SK-N-SH (cell line): Measurements from ENCODE around the gene FKBP11. TPM values are rescaled to one million over a fixed set of nuclear protein-coding genes. Genes with fewer than 3 reads are reported as not detected.

Experiments used
- CTCF ChIA-PET: fragments of 300-600, 350-600 bp; formaldehyde crosslinking; extraction: SDS; loops from one replicate; lab custom pipeline; 2021; lab: Yijun Ruan, JAX
- POLR2A ChIA-PET: fragments of 350-600 bp; sonication (Branson Sonifier 250); formaldehyde crosslinking; extraction: SDS; loops from one replicate; lab custom pipeline; 2020; ENCODE audit warnings: antibody characterized with exemption, inconsistent platforms; lab: Yijun Ruan, JAX
- DNase-seq: peaks from one replicate; pipeline ENCODE4 v3.0.0; 2012
- H2AFZ ChIP-seq: fragments of 200-600 bp; sonication (generic); 2 replicates; pipeline ENCODE4 v1.8.1; 2016; ENCODE audit warnings: antibody characterized with exemption, mild to moderate bottlenecking, low read depth
- H3F3A ChIP-seq: fragments of 200-600 bp; sonication (generic); replicated peaks from 2 replicates; pipeline ENCODE3; 2016; ENCODE audit warnings: antibody characterized with exemption, mild to moderate bottlenecking; ENCODE audit not compliant: insufficient read depth
- H3K27ac ChIP-seq, 2 experiments: fragments of 200-500 bp in 1 of 2; fragments of 200-600 bp in 1 of 2; sonication (Bioruptor generic) in 1 of 2; sonication (generic), shearing (Covaris generic) in 1 of 2; 2 replicates each; pipeline versions ENCODE4 v1.5.1 to v1.6.1; 2014 to 2016; ENCODE audit warnings: low read depth in 2 of 2, inconsistent platforms in 1 of 2, low read length in 1 of 2, mild to moderate bottlenecking in 1 of 2, mixed read lengths in 1 of 2
- H3K27me3 ChIP-seq: fragments of 200-600 bp; sonication (generic), shearing (Covaris generic); 2 replicates; pipeline ENCODE4 v1.6.1; 2016; ENCODE audit warnings: mixed run types; ENCODE audit not compliant: insufficient read depth
- H3K36me3 ChIP-seq, 2 experiments: fragments of 200-500 bp in 1 of 2; fragments of 200-600 bp in 1 of 2; sonication (Bioruptor generic) in 1 of 2; sonication (generic) in 1 of 2; replicated peaks in 1 of 2; 2 replicates each; pipeline versions ENCODE3 to v1.5.1; 2014 to 2016; ENCODE audit warnings: low read length in 1 of 2, mild to moderate bottlenecking in 1 of 2; ENCODE audit not compliant: insufficient read depth in 2 of 2, control insufficient read depth in 1 of 2
- H3K4me1 ChIP-seq, 2 experiments: fragments of 200-500 bp in 1 of 2; fragments of 200-600 bp in 1 of 2; sonication (Bioruptor generic) in 1 of 2; sonication (generic), shearing (Covaris generic) in 1 of 2; 2 replicates each; pipeline versions ENCODE4 v1.5.1 to v1.6.1; 2014 to 2016; ENCODE audit warnings: low read depth in 1 of 2, low read length in 1 of 2, mixed run types in 1 of 2; ENCODE audit not compliant: insufficient read depth in 2 of 2, control insufficient read depth in 1 of 2
- H3K4me2 ChIP-seq: fragments of 200-600 bp; sonication (generic), shearing (Covaris generic); 2 replicates; pipeline ENCODE4 v1.6.1; 2017; ENCODE audit warnings: mixed run types
- H3K4me3 ChIP-seq, 2 experiments: fragments of 200-500 bp in 1 of 2; fragments of 200-600 bp in 1 of 2; sonication (Bioruptor generic) in 1 of 2; sonication (generic), shearing (Covaris generic) in 1 of 2; 2 replicates each; pipeline versions ENCODE4 v1.5.1 to v1.8.1; 2014 to 2016; ENCODE audit warnings: low read depth in 2 of 2, inconsistent platforms in 1 of 2, low read length in 1 of 2, mild to moderate bottlenecking in 1 of 2, mixed read lengths in 1 of 2, moderate library complexity in 1 of 2
- H3K79me2 ChIP-seq: fragments of 200-600 bp; sonication (generic); 2 replicates; pipeline ENCODE4 v1.8.1; 2017; ENCODE audit warnings: mild to moderate bottlenecking; ENCODE audit not compliant: insufficient read depth
- H3K9ac ChIP-seq: fragments of 200-600 bp; sonication (generic); 2 replicates; pipeline ENCODE4 v1.6.1; 2017; ENCODE audit warnings: mixed run types
- H3K9me2 ChIP-seq: fragments of 200-600 bp; sonication (generic); 2 replicates; pipeline ENCODE4 v1.6.1; 2017; ENCODE audit warnings: mixed run types
- H3K9me3 ChIP-seq: fragments of 200-600 bp; sonication (generic); 2 replicates; pipeline ENCODE4 v1.6.1; 2017; ENCODE audit warnings: mixed run types, mild to moderate bottlenecking, moderate library complexity
- H4K20me1 ChIP-seq: fragments of 200-600 bp; sonication (generic); 2 replicates; pipeline ENCODE4 v1.6.1; 2017; ENCODE audit warnings: mild to moderate bottlenecking, mixed run types; ENCODE audit not compliant: insufficient read depth
- CHD2 ChIP-seq: fragments of 150-350 bp; IDR thresholded peaks from 2 replicates; pipeline ENCODE4 v1.6.1; 2018; ENCODE audit warnings: low read length; ENCODE audit not compliant: partially characterized antibody
- ELF1 ChIP-seq: IDR thresholded peaks from 2 replicates; pipeline ENCODE4 v1.4.0; 2012
- EZH2phosphoT487 ChIP-seq: fragments of 200-600 bp; sonication (generic); IDR thresholded peaks from 2 replicates; pipeline ENCODE4 v1.6.1; 2017; ENCODE audit warnings: low read depth, mixed run types, mild to moderate bottlenecking, antibody characterized with exemption, moderate library complexity, borderline replicate concordance
- JUND ChIP-seq: IDR thresholded peaks from 2 replicates; pipeline ENCODE4 v1.4.0; 2012
- NRF1 ChIP-seq: IDR thresholded peaks from 2 replicates; pipeline ENCODE4 v1.6.1; 2012; ENCODE audit warnings: low read depth, mild to moderate bottlenecking, low read length
- RAD21 ChIP-seq: IDR thresholded peaks from 2 replicates; pipeline ENCODE4 v1.6.1; 2012; ENCODE audit warnings: mild to moderate bottlenecking, low read length
- RCOR1 ChIP-seq: fragments of 150-350 bp; IDR thresholded peaks from 2 replicates; pipeline ENCODE4 v1.6.1; 2017; ENCODE audit warnings: antibody characterized with exemption, low read length
- RXRA ChIP-seq: IDR thresholded peaks from 2 replicates; pipeline ENCODE4 v1.4.0; 2012; ENCODE audit warnings: low read depth, mild to moderate bottlenecking, borderline replicate concordance
- SIN3A ChIP-seq: IDR thresholded peaks from 2 replicates; pipeline ENCODE4 v1.6.1; 2012; ENCODE audit warnings: low read depth, mild to moderate bottlenecking, low read length, moderate library complexity, borderline replicate concordance
- TAF1 ChIP-seq: IDR thresholded peaks from 2 replicates; pipeline ENCODE4 v1.6.1; 2012; ENCODE audit warnings: low read depth, mild to moderate bottlenecking, low read length, moderate library complexity, borderline replicate concordance
- TEAD4 ChIP-seq: IDR thresholded peaks from 2 replicates; pipeline ENCODE4 v1.4.0; 2012; ENCODE audit warnings: mild to moderate bottlenecking, borderline replicate concordance; ENCODE audit not compliant: insufficient read depth
- WGBS: methylation state at CpG from one replicate; pipeline ENCODE4 v1.1.6; 2017; ENCODE audit warnings: low lambda C conversion rate; 5-methylcytosine and 5-hydroxymethylcytosine counted together
- polyA plus RNA-seq, 3 experiments: library from polyadenylated mRNA; depleted of rRNA; stranded (reverse); fragments of >200 nt; gene quantifications; 2 replicates each; pipeline ENCODE4 v1.2.3, GENCODE V29; 2012
- TF ChIP-seq, protein P1 (sequence below): IDR thresholded peaks from 2 replicates; pipeline ENCODE4 v1.4.0; 2012; ENCODE audit warnings: low read depth, borderline replicate concordance
- TF ChIP-seq, protein P2 (sequence below): fragments of 150-350 bp; IDR thresholded peaks from 2 replicates; pipeline ENCODE4 v1.6.1; 2017; ENCODE audit warnings: antibody characterized with exemption, low read length, low read depth, borderline replicate concordance
- TF ChIP-seq, protein P3 (sequence below): fragments of 200-600 bp; sonication (generic); IDR thresholded peaks from 2 replicates; pipeline ENCODE4 v1.6.1; 2017; ENCODE audit warnings: antibody characterized with exemption, mild to moderate bottlenecking, moderate library complexity
- TF ChIP-seq, protein P4 (sequence below): IDR thresholded peaks from 2 replicates; pipeline ENCODE4 v1.4.0; 2012; ENCODE audit warnings: low read depth, borderline replicate concordance

FKBP11 gene
- polyA plus RNA-seq, 1 of the 3 experiments (the other 2 are of a cell fraction): 28.5 TPM

- DNase-seq: no peak
- no peak overlapping the region for H2AFZ ChIP-seq
- TF ChIP-seq NRF1: no peak
- TF ChIP-seq CHD2: no peak
- no peak for TF ChIP-seq RXRA
- no peak for TF ChIP-seq ELF1
- no peak for TF ChIP-seq RCOR1
- TF ChIP-seq RAD21: no peak
- TF ChIP-seq, protein P1, sequence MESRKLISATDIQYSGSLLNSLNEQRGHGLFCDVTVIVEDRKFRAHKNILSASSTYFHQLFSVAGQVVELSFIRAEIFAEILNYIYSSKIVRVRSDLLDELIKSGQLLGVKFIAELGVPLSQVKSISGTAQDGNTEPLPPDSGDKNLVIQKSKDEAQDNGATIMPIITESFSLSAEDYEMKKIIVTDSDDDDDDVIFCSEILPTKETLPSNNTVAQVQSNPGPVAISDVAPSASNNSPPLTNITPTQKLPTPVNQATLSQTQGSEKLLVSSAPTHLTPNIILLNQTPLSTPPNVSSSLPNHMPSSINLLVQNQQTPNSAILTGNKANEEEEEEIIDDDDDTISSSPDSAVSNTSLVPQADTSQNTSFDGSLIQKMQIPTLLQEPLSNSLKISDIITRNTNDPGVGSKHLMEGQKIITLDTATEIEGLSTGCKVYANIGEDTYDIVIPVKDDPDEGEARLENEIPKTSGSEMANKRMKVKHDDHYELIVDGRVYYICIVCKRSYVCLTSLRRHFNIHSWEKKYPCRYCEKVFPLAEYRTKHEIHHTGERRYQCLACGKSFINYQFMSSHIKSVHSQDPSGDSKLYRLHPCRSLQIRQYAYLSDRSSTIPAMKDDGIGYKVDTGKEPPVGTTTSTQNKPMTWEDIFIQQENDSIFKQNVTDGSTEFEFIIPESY: no peak
- no peak for TF ChIP-seq TEAD4
- TF ChIP-seq JUND: no peak
- TF ChIP-seq, protein P2, sequence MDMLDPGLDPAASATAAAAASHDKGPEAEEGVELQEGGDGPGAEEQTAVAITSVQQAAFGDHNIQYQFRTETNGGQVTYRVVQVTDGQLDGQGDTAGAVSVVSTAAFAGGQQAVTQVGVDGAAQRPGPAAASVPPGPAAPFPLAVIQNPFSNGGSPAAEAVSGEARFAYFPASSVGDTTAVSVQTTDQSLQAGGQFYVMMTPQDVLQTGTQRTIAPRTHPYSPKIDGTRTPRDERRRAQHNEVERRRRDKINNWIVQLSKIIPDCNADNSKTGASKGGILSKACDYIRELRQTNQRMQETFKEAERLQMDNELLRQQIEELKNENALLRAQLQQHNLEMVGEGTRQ: no peak
- no peak for TF ChIP-seq EZH2phosphoT487
- TF ChIP-seq TAF1: no peak
- TF ChIP-seq, protein P3, sequence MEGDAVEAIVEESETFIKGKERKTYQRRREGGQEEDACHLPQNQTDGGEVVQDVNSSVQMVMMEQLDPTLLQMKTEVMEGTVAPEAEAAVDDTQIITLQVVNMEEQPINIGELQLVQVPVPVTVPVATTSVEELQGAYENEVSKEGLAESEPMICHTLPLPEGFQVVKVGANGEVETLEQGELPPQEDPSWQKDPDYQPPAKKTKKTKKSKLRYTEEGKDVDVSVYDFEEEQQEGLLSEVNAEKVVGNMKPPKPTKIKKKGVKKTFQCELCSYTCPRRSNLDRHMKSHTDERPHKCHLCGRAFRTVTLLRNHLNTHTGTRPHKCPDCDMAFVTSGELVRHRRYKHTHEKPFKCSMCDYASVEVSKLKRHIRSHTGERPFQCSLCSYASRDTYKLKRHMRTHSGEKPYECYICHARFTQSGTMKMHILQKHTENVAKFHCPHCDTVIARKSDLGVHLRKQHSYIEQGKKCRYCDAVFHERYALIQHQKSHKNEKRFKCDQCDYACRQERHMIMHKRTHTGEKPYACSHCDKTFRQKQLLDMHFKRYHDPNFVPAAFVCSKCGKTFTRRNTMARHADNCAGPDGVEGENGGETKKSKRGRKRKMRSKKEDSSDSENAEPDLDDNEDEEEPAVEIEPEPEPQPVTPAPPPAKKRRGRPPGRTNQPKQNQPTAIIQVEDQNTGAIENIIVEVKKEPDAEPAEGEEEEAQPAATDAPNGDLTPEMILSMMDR: no peak
- no peak for TF ChIP-seq SIN3A
- TF ChIP-seq, protein P4, sequence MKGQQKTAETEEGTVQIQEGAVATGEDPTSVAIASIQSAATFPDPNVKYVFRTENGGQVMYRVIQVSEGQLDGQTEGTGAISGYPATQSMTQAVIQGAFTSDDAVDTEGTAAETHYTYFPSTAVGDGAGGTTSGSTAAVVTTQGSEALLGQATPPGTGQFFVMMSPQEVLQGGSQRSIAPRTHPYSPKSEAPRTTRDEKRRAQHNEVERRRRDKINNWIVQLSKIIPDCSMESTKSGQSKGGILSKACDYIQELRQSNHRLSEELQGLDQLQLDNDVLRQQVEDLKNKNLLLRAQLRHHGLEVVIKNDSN: no peak
- TF ChIP-seq, all 33 proteins: peak for 0
- Histone ChIP-seq H3K27ac (no peak overlapping the region), H4K20me1 (peaks cover 93% of the 10 kb centered on the region), H3K27me3 (no peaks in the 10 kb centered on the region), H3K4me3 (no peak overlapping the region), H3K4me1 (no peaks in the 10 kb centered on the region), H3K9me2 (no peaks in the 10 kb centered on the region), H3K79me2 (peaks cover 100% of the 10 kb centered on the region), H3F3A (no peaks in the 10 kb centered on the region), H3K4me2 (no peak overlapping the region), H3K9ac (no peak overlapping the region), H3K9me3 (no peaks in the 10 kb centered on the region), H3K36me3 (peaks cover 13 to 15% of the 10 kb centered on the region in 2 experiments)
- POLR2A ChIA-PET: no interaction called here
- CTCF ChIA-PET: interaction anchor here (1.6 to 2.6 kb wide), 5 partner anchors 11 to 132 kb away, joined by 3 to 10 read pairs (median 7); partner anchors contain the start of gene WNT1
- WGBS: 86% methylated on average over 6 of the region's 6 CpGs
These were observed 21.7 kb upstream of the FKBP11 start for GRCh38 chr12:48946943-48947342.
